Esophagus squamous epithelium (tissue), 5 donors: ENCODE data around the gene CEACAM21. TPM values are rescaled to one million over a fixed set of nuclear protein-coding genes. Genes with fewer than 3 reads are reported as not detected.

Experiments used
- DNase-seq: peaks from one replicate; lab custom pipeline; 2025; lab: John Stamatoyannopoulos, UW
- H3K27ac ChIP-seq, 4 donors: fragments of 200-600 bp; sonication (generic); one replicate each; pipeline ENCODE4 v1.5.1; 2016 to 2019; ENCODE audit warnings: mild to moderate bottlenecking in 1 of 4
- H3K27me3 ChIP-seq, 4 donors: fragments of 200-600 bp; sonication (generic); 1 replicate in 3 of 4; 2 replicates in 1 of 4; pipeline versions ENCODE4 v1.5.1 to v1.6.0; 2017 to 2021; ENCODE audit warnings: antibody characterized with exemption in 1 of 4
- H3K36me3 ChIP-seq, 3 donors: fragments of 200-600 bp; sonication (generic); one replicate each; pipeline ENCODE4 v1.5.1; 2016 to 2019
- H3K4me1 ChIP-seq, 3 donors: fragments of 200-600 bp; sonication (generic); one replicate each; pipeline ENCODE4 v1.5.1; 2017 to 2019
- H3K4me3 ChIP-seq, 4 donors: fragments of 200-600 bp; sonication (generic); 1 replicate in 3 of 4; 2 replicates in 1 of 4; pipeline ENCODE4 v1.5.1; 2016 to 2019; ENCODE audit warnings: mild to moderate bottlenecking in 2 of 4, moderate library complexity in 1 of 4
- H3K9me3 ChIP-seq, 3 donors: fragments of 200-600 bp; sonication (generic); one replicate each; pipeline ENCODE4 v1.5.1; 2016 to 2019
- POLR2A ChIP-seq, 4 donors: fragments of 450-650 bp; IDR thresholded peaks; one replicate each; pipeline ENCODE4 v1.6.1; 2017; ENCODE audit warnings: antibody characterized with exemption in 4 of 4, mild to moderate bottlenecking in 4 of 4, moderate library complexity in 3 of 4
- WGBS, 2 donors: methylation state at CpG; one replicate each; pipeline ENCODE4 v1.1.5; 2018; 5-methylcytosine and 5-hydroxymethylcytosine counted together
- intact Hi-C: fragments of 100-400 bp; cut with DNase I; formaldehyde crosslinking; loops from one replicate; pipeline ENCODE4 v1.15.0; 2022
- total RNA-seq, 4 donors: library from RNA; depleted of rRNA; stranded (reverse); fragments of >200 nt; gene quantifications; one replicate each; pipeline ENCODE4 v1.1.0, GENCODE V29; 2016
- TF ChIP-seq, protein P1 (sequence below), 6 experiments: fragments of 450-650 bp in 4 of 6; fragments of 200-600 bp in 2 of 6; sonication (generic) in 2 of 6; IDR thresholded peaks; one replicate each; pipeline ENCODE4 v1.5.1; 2016 to 2019; ENCODE audit warnings: antibody characterized with exemption in 6 of 6, mild to moderate bottlenecking in 4 of 6, moderate library complexity in 4 of 6
- donor health status: DM: yes; HTN: yes; CAD: no.

Gene CEACAM21
- total RNA-seq, 4 donors from 2014 or later: 0.57 to 3.7 TPM; not detected in 2

- H3K9me3 ChIP-seq: no peaks in the 10 kb centered on the region
- H3K27me3 ChIP-seq: peaks cover 0 to 48% (median 4%) of the 10 kb centered on the region in 4 donors
- TF ChIP-seq, protein P1, sequence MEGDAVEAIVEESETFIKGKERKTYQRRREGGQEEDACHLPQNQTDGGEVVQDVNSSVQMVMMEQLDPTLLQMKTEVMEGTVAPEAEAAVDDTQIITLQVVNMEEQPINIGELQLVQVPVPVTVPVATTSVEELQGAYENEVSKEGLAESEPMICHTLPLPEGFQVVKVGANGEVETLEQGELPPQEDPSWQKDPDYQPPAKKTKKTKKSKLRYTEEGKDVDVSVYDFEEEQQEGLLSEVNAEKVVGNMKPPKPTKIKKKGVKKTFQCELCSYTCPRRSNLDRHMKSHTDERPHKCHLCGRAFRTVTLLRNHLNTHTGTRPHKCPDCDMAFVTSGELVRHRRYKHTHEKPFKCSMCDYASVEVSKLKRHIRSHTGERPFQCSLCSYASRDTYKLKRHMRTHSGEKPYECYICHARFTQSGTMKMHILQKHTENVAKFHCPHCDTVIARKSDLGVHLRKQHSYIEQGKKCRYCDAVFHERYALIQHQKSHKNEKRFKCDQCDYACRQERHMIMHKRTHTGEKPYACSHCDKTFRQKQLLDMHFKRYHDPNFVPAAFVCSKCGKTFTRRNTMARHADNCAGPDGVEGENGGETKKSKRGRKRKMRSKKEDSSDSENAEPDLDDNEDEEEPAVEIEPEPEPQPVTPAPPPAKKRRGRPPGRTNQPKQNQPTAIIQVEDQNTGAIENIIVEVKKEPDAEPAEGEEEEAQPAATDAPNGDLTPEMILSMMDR (IDR thresholded peaks at IDR 0.05): no peak
- TF ChIP-seq POLR2A (IDR thresholded peaks at IDR 0.05): no peak
- H3K27ac ChIP-seq: no peak overlapping the region
- H3K36me3 ChIP-seq: no peaks in the 10 kb centered on the region
- H3K4me1 ChIP-seq: no peaks in the 10 kb centered on the region
- 36 to 46% methylated on average over 3 of the region's 3 CpGs for WGBS, 2 donors
- intact Hi-C loops: no loop called here
- H3K4me3 ChIP-seq: no peak overlapping the region
- no peak for DNase-seq
These were observed 19.9 kb downstream of the CEACAM21 start for GRCh38 chr19:41595890-41596280.

- peak; percentile 36 for DNase-seq
- WGBS, 2 donors: 10 to 12% methylated on average over 10 of the region's 10 CpGs
- no peak for TF ChIP-seq POLR2A (IDR thresholded peaks at IDR 0.05)
- TF ChIP-seq, protein P1 (IDR thresholded peaks at IDR 0.05): peak; percentile 72 to 90 (median 80)
- intact Hi-C loops: no loop called here
- Histone ChIP-seq H3K9me3 (no peaks in the 10 kb centered on the region), H3K36me3 (no peaks in the 10 kb centered on the region), H3K4me1 (no peaks in the 10 kb centered on the region), H3K27me3 (peaks cover 0 to 48% (median 4%) of the 10 kb centered on the region in 4 donors), H3K4me3 (no peak overlapping the region), H3K27ac (no peak overlapping the region)
These were observed 21.7 kb downstream of the CEACAM21 start for GRCh38 chr19:41597600-41598041.

- TF ChIP-seq POLR2A (IDR thresholded peaks at IDR 0.05): no peak
- TF ChIP-seq, protein P1 (IDR thresholded peaks at IDR 0.05): no peak
- intact Hi-C loops: no loop called here
- H3K9me3 ChIP-seq: no peaks in the 10 kb centered on the region
- H3K4me3 ChIP-seq: no peak overlapping the region
- H3K27me3 ChIP-seq: peaks cover 0 to 56% (median 4%) of the 10 kb centered on the region in 4 donors
- no peaks in the 10 kb centered on the region for H3K36me3 ChIP-seq
- WGBS, 2 donors: 36 to 47% methylated on average over 5 to 6 of the region's 6 CpGs
- no peaks in the 10 kb centered on the region for H3K4me1 ChIP-seq
- DNase-seq: no peak
- no peak overlapping the region for H3K27ac ChIP-seq
These were observed 23.4 kb downstream of the CEACAM21 start for GRCh38 chr19:41599175-41599966.

DNA sequence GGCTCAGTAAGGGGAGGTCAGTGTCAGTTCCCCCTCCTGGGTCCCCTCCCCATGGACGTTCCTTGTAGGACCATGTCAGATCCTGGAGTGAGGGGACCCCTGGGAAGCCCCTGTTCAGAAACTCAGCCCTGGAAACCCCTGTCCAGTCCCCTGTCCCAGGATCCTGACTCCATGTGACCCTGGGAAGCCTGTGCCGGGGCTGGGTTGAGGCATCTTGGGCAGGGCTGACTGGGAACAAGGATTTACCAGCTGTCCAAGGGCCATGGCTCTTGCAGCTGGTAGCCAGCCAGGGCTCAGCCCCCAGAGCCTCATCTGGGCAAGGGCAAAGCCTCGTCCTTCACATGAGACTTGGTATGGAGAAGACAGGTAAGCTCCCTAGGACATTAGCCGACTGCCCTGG, 25.8 kb downstream of the CEACAM21 start:
- Histone ChIP-seq H3K4me1 (no peaks in the 10 kb centered on the region), H3K9me3 (no peaks in the 10 kb centered on the region), H3K27ac (no peak overlapping the region), H3K36me3 (no peaks in the 10 kb centered on the region), H3K4me3 (no peak overlapping the region), H3K27me3 (peaks cover 0 to 48% (median 3%) of the 10 kb centered on the region in 4 donors)
- WGBS, 2 donors: 21 to 40% methylated on average over 2 of the region's 4 CpGs
- intact Hi-C loops: no loop called here
- TF ChIP-seq, protein P1 (IDR thresholded peaks at IDR 0.05): no peak
- no peak for TF ChIP-seq POLR2A (IDR thresholded peaks at IDR 0.05)
- no peak for DNase-seq

DNA sequence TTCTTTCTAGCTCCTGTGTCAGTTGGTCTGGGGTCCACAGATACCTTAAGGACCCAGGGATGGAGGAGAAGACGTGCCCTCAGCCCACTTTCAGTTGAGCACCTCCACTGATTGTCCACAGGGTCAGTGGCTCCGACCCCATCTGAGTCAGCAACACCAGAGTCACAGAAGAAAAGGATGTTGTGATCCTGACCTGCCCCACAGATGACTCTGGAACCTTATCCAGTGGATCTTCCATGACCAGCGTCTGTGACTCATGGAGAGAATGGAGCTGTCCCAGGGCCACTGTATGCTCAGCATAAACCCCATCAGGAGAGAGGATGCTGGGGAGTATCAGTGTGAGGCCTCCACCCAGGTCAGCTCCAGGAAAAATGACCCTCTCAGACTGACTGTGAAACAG, 28.9 kb downstream of the CEACAM21 start:
- Histone ChIP-seq H3K36me3 (no peaks in the 10 kb centered on the region), H3K4me3 (no peak overlapping the region), H3K27ac (no peak overlapping the region), H3K27me3 (peaks cover 0 to 31% (median 0%) of the 10 kb centered on the region in 4 donors), H3K9me3 (no peaks in the 10 kb centered on the region), H3K4me1 (no peaks in the 10 kb centered on the region)
- DNase-seq: no peak
- intact Hi-C loops: no loop called here
- TF ChIP-seq POLR2A (IDR thresholded peaks at IDR 0.05): no peak
- TF ChIP-seq, protein P1 (IDR thresholded peaks at IDR 0.05): no peak
- 56% methylated on average over 2 of the region's 3 CpGs; no CpG with 5 or more reads in 1 of the 2 donors for WGBS, 2 donors
